ENCODE measurements around the gene DDX50.
"Not testable (repeated sequence)": the region's sequence is repeated elsewhere in the genome, so short reads cannot be mapped to it uniquely, and the experiment has no call there.

DDX50 gene, protein sequence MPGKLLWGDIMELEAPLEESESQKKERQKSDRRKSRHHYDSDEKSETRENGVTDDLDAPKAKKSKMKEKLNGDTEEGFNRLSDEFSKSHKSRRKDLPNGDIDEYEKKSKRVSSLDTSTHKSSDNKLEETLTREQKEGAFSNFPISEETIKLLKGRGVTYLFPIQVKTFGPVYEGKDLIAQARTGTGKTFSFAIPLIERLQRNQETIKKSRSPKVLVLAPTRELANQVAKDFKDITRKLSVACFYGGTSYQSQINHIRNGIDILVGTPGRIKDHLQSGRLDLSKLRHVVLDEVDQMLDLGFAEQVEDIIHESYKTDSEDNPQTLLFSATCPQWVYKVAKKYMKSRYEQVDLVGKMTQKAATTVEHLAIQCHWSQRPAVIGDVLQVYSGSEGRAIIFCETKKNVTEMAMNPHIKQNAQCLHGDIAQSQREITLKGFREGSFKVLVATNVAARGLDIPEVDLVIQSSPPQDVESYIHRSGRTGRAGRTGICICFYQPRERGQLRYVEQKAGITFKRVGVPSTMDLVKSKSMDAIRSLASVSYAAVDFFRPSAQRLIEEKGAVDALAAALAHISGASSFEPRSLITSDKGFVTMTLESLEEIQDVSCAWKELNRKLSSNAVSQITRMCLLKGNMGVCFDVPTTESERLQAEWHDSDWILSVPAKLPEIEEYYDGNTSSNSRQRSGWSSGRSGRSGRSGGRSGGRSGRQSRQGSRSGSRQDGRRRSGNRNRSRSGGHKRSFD

DNA sequence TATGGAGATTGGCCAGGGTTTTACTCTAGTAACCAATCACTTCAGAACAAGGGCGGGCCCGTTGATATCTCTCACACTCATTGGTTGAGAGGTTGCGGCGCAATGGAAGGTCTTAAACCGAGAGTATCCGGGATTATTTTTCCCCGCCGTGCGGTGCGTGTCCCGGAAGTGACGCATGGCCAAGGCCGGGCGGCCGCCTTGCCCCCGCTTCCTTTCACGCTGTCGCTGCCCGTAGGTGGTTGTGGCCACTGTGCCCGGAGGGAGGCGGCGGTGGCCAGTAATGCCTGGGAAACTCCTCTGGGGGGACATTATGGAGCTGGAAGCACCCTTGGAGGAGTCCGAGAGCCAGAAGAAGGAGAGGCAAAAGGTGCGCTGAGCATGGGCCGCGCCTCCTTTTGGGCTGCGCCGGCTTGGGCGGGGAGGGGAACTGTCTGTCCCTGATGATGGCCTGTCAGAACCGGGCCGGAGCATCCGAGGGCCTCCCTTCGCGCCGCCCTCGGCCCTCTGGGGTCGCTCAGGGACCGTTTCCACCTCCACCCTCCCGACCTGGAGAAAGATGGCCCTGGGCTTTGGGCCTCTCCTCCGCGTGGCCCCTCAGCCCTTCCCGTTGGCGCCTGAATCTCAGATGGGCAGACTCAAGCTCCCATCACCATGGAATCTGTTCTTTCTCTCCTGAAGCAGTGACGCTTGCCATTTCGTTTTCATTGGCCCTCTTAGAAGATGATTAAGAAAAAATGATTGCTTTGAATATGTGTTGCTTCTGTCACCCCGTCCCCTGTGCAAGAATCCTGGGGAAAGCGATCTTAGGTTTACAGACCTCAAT lies at the start of gene DDX50:
Gene DDX50, plus strand, starts transcription at position 211 of the 823 bp plus-strand sequence. Its CDS starts 70 bp downstream, at position 281.
- DNase-seq = peak; percentile 92

DNA sequence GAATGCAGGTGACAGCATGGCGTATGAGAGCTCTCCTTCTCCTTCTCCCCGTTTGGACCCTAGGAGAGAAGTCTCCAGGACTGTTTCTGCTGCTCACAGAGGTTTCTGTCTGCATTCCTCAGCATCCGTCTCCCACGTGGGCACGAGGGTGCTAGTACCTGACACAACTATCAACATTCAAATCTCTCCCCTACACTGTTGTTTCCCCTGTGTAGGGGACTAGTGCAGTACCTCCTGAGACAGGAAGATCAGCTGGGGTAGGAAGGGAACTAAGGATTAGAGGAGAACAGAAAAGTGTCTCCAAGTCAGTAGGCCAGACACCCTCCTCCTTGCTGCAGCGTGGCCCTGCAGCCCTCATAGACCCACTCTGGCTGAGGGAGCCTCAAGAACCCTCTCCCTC lies 44.8 kb upstream of the DDX50 start:
- DNase-seq = no peak

DNA sequence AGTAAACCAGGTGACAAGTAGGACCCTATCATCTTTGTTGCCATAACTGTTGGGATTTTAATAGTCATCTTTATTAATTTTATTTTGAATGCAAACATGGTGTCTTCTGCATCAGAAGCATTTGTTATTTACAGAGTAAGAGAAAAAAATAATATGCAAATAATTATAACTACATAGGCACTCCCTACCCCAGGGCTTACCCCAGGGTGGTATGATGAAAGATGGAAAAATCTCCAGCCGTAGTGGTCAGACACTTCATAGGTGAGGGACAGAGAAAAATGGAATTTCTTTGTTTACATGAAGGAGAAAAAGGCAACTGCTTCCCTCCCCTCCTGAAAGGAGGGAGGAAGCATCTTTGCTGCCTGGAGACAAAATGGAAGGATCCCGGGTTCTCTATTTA lies 44.1 kb upstream of the DDX50 start:
- DNase-seq = no peak

DNA sequence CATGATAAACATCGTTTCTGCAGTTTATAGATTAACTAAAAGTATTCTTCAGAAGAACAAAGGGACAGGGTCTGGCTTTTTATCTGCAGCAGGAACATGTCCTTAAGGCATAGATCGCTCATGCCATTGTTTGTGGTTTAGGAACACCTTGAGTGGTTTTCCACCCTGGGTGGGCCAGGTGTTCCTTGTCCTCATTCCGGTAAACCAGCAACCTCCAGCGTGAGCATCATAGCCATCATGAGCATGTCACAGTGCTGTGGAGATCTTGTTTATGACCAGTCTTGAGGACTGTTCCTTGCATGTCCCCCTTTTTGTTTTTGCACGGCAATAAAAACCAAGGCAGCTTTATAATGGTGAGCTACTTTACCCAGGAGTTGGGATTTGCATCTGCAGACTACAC lies 39.9 kb upstream of the DDX50 start:
- DNase-seq = no peak

DNA sequence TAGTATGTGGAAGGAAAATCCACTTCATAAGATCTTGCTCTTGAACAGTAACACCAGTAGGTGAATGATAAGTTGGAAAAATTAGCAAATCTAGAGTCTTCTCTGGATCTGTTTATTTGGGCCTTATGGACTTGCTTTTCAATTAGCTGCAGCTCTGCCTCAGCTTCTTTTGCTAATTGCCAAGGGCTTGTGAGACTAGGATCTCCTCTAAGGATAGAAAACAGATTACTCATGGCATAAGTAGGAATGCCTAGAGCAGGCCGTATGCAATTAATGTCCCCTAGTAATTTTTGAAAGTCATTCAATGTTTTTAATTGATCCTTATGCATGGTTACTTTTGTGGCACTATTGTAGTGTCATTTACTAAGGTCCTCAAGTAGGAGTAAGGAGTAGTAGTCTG lies 36.5 kb upstream of the DDX50 start:
- no peak for DNase-seq

DNA sequence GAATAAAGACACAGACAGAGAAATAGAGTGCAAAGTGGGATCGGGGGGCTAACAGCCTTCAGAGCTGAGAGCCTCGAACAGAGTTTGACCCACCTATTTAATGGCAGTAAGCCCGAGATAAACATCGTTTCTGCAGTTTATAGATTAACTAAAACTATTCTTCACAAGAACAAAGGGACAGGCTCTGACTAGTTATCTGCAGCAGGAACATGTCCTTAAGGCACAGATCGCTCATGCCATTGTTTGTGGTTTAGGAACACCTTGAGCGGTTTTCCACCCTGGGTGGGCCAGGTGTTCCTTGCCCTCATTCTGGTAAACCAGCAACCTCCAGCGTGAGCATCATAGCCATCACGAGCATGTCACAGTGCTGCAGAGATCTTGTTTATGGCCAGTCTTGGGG lies 32.9 kb upstream of the DDX50 start:
- not testable (repeated sequence) for DNase-seq

DNA sequence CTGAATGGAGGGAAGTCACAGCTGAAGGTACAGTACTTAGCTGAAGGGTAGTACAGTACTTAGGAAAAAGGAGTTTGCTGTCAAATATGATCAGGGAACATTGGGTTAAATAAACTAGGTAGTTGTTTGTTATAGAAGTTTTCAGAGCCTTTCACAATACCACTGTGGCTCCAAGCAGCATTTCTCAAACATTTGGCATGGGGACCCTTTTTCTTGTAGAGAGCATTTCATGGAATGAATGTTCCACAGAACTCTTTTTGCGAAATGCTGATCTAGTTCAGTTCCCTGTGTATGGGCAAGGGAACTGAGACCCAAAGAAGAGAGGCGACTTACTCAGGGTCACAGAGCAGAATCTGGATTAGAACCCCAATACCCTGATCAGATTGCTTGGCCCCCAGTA lies 31.5 kb upstream of the DDX50 start:
- DNase-seq = no peak

DNA sequence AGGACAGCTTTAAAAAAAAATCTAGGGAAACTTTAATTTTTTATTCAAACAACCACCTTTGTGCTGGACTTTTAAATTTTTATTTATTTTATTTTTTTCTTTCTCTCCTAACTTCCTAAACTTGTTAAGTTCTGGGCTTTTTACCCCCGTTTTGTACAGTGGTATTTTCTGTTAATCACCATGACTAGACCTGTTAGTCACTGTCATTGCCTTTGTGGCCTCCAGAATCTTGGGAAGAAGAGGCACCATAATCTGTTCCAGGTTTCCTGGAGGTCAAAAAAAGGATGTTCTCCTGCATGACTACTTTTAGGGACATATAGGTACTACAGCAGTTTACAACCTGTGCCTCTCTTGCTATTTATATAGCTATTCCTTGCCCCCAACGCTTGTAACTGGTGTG lies 31.1 kb upstream of the DDX50 start:
- no peak for DNase-seq

DNA sequence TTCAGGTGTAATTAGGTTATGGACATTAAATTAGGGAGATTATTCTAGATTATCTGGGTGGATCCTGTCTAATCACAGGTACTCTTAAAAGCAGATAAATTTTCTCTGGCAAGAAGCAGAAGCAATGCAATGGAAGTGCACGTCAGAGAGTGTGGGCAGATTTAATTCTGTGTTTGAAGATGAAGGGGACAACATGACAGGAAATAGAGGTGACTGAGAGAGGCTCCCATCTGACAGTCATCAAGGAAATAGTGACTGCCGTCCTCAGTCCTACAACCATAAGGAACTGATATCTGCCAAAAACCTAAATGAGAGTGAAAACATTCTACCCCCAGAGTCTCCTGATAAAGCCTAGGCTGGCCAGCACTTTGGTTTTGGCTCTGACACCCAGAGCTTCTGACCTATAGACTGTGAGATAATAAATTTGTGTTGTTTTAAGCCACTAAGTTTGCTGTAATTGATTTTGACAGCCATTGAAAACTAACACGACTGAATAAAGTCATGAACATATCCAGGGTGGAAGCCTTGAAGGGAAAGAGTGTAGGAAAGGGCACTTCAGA lies 30.5 kb upstream of the DDX50 start:
- DNase-seq = peak; percentile 18

- DNase-seq = no peak
These were observed 29.9 kb upstream of the DDX50 start for GRCh38 chr10:68871105-68871711.

DNA sequence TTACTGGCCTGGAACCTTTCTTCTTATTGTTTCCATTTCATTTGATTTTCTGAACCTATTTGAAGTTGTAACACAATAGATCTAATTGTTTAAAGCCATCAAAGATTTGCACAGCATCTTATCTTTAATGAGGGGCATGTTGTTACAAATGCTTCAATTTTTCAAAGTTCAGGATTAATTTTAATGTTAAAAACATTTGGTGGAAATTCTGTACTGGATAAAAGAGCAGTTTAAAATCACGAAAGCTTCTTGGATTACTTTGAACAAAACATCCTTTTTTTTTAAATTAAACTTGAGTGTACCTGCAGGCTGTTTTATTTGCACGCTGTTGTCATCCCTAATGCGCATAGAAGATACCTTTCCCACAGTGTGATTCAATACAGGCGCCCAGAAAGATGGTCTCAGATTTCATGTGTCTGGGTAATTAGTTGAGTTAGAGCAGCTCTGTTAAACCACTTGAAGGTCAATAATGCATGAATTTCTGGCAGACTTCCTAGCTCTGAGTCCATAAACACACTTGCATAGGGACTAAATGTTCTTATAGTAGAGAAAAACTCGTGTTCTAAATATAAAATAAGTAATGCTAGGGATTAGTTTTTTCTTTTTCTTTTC lies 29.3 kb upstream of the DDX50 start:
- peak; percentile 83 for DNase-seq

- DNase-seq = no peak
These were observed 24.6 kb upstream of the DDX50 start for GRCh38 chr10:68876246-68877138.

DNA sequence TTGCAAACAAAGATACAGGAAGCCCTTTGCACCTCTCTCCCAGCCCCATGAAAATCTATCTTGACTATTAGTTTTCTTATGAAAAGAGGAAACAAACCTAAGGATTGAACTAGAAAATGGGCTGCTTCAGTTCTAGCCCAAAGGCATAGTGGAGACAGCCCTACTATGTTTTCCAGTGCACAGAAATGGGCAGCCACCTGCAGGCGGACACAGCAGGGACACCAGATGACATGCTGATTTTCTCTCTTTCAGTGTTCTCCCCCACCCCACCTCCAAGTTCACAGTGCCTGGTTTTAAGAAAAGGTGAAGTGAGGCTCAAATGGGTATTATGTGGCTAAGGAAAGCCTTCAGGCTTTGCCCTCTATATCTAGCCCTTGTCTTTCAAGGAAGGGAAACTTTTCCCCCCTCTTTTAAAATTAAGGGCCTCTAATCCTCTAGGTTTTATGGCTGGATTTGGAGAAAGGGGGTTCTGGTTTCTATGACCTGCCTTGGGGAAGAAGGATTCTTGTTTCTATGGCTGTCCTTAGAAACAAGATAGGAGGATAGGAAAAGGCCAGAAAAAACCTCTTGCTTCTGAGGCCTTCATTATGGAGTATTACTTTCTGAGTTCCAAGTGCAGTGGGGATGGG lies 23.5 kb upstream of the DDX50 start:
- no peak for DNase-seq

GRCh38 chr10:68878496-68878895 lies 22.6 kb upstream of the DDX50 start:
- DNase-seq = no peak

GRCh38 chr10:68879628-68880027 lies 21.5 kb upstream of the DDX50 start:
- no peak for DNase-seq

GRCh38 chr10:68880181-68880580 lies 20.9 kb upstream of the DDX50 start:
- no peak for DNase-seq

GRCh38 chr10:68895041-68895440 lies 6.1 kb upstream of the DDX50 start:
- no peak for DNase-seq

- DNase-seq = no peak
These were observed 3.8 kb upstream of the DDX50 start for GRCh38 chr10:68897336-68897741.

DNA sequence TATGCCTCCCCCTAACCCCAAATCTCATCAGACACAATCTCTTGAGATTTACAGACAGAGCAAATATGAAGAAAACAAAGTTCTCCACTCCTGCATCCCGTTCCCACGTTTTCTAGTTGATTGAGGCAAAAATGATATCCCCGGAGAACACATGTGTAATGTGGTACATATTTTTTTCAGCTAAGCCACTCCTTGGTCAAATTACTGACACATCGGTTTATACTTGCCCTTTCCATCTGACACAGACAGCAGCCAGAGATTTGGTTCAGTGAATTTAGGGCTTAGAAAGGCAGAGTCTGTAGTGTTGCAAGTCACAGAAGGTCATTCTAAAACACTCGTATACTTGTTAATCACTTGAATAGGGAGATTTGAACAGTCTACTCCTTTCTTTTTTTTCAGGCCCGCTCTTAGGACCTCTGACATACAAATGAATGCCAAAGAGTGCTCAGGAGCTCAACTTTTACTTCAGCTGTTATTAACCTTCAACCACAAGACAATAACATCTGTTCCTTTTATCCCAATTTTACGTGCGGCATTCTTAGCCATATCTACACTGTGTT lies 1.8 kb upstream of the DDX50 start:
- no peak for DNase-seq

GRCh38 chr10:68900427-68901104 lies 549 bp upstream of the DDX50 start:
- DNase-seq = no peak

All from NCI-H2029 (cell line).